H1 (cell line): Measurements from ENCODE around the gene RAB40B. TPM values are rescaled to one million over a fixed set of nuclear protein-coding genes. Genes with fewer than 3 reads are reported as not detected.

Experiments used
- CTCF ChIA-PET: fragments of 300-600 bp; sonication (Branson Sonifier 250); formaldehyde crosslinking; loops from one replicate; lab custom pipeline; 2021; ENCODE audit not compliant: partially characterized antibody; lab: Charles Lee
- POLR2A ChIA-PET: fragments of 300-600 bp; sonication (Branson Sonifier 250); formaldehyde crosslinking; loops from one replicate; lab custom pipeline; 2021; ENCODE audit warnings: inconsistent platforms; ENCODE audit not compliant: partially characterized antibody; lab: Charles Lee
- DNase-seq, 2 experiments: peaks; one replicate each; pipeline versions ENCODE4 v3.0.0 to v3.0.0-alpha.2; 2010 to 2022; ENCODE audit warnings: low spot score in 2 of 2, low read depth in 1 of 2, mixed read lengths in 1 of 2
- FAIRE-seq: peaks from 2 replicates; lab custom pipeline; 2011; peaks lifted over from hg19 to GRCh38; lab: Jason Lieb, UNC
- H2AFZ ChIP-seq: 2 replicates; pipeline ENCODE4 v1.8.1; 2012; ENCODE audit warnings: low read length, inconsistent platforms
- H2AK5ac ChIP-seq: 2 replicates; pipeline ENCODE4 v1.6.1; 2013; ENCODE audit warnings: low read depth, low read length
- H2BK120ac ChIP-seq: replicated peaks from 2 replicates; pipeline ENCODE3; 2013; ENCODE audit warnings: low read depth, low read length, inconsistent platforms
- H2BK12ac ChIP-seq: 2 replicates; pipeline ENCODE4 v1.6.1; 2013; ENCODE audit warnings: low read depth, low read length
- H2BK15ac ChIP-seq: 2 replicates; pipeline ENCODE4 v1.6.1; 2013; ENCODE audit warnings: low read length
- H2BK20ac ChIP-seq: 2 replicates; pipeline ENCODE4 v1.6.1; 2013; ENCODE audit warnings: low read length
- H2BK5ac ChIP-seq: 2 replicates; pipeline ENCODE4 v1.6.1; 2013; ENCODE audit warnings: low read depth, low read length
- H3K14ac ChIP-seq: 2 replicates; pipeline ENCODE4 v1.6.1; 2013; ENCODE audit warnings: inconsistent platforms; ENCODE audit not compliant: insufficient read length
- H3K18ac ChIP-seq: 2 replicates; pipeline ENCODE4 v1.6.1; 2013; ENCODE audit warnings: low read length; ENCODE audit errors: extremely low read depth
- H3K23ac ChIP-seq: 2 replicates; pipeline ENCODE4 v1.6.1; 2013; ENCODE audit warnings: inconsistent platforms; ENCODE audit not compliant: insufficient read length
- H3K23me2 ChIP-seq: 2 replicates; pipeline ENCODE4 v1.6.1; 2013; ENCODE audit warnings: low read depth, low read length
- H3K27ac ChIP-seq: 2 replicates; pipeline ENCODE4 v1.6.1; 2011; ENCODE audit warnings: low read depth, low read length, inconsistent platforms
- H3K27me3 ChIP-seq, 4 experiments: replicated peaks in 1 of 4; 1 replicate in 1 of 4; 2 replicates in 3 of 4; pipeline versions ENCODE4 v1.6.1 to v1.8.1; 2011 to 2013; ENCODE audit warnings: low read length in 3 of 4, mild to moderate bottlenecking in 3 of 4, inconsistent platforms in 2 of 4, mixed read lengths in 2 of 4, moderate library complexity in 1 of 4; ENCODE audit not compliant: control insufficient read depth in 3 of 4, insufficient read depth in 3 of 4; ENCODE audit errors: extremely low read depth in 1 of 4
- H3K36me3 ChIP-seq, 4 experiments: 2 replicates each; pipeline versions ENCODE4 v1.6.1 to v1.8.1; 2011 to 2013; ENCODE audit warnings: mild to moderate bottlenecking in 4 of 4, low read length in 3 of 4, moderate library complexity in 2 of 4, control low read depth in 1 of 4, inconsistent platforms in 1 of 4; ENCODE audit not compliant: insufficient read depth in 4 of 4, control insufficient read depth in 2 of 4
- H3K4ac ChIP-seq: replicated peaks from 2 replicates; pipeline ENCODE3; 2013; ENCODE audit warnings: low read length, low read depth, mixed read lengths, inconsistent platforms; ENCODE audit not compliant: insufficient read length
- H3K4me1 ChIP-seq, 4 experiments: replicated peaks in 1 of 4; 1 replicate in 1 of 4; 2 replicates in 3 of 4; pipeline versions ENCODE4 v1.6.1 to v1.8.1; 2011 to 2013; ENCODE audit warnings: low read length in 3 of 4, inconsistent platforms in 2 of 4, mixed read lengths in 1 of 4; ENCODE audit not compliant: insufficient read depth in 4 of 4, control insufficient read depth in 3 of 4
- H3K4me2 ChIP-seq, 2 experiments: 2 replicates each; pipeline versions ENCODE4 v1.6.1 to v1.8.1; 2011 to 2013; ENCODE audit warnings: low read depth in 2 of 2, low read length in 2 of 2, control low read depth in 1 of 2, inconsistent platforms in 1 of 2, mild to moderate bottlenecking in 1 of 2; ENCODE audit not compliant: insufficient read depth in 1 of 2
- H3K4me3 ChIP-seq, 4 experiments: fragments of 200-600, 300-600 bp in 1 of 4; sonication (generic), shearing (Covaris generic), sonication (Bioruptor Twin) in 1 of 4; 2 replicates each; pipeline versions ENCODE4 v1.5.1 to v1.8.1; 2011 to 2016; ENCODE audit warnings: low read length in 4 of 4, low read depth in 3 of 4, control low read depth in 2 of 4, inconsistent platforms in 2 of 4, mild to moderate bottlenecking in 2 of 4, mixed read lengths in 1 of 4, moderate library complexity in 1 of 4; ENCODE audit not compliant: insufficient read depth in 2 of 4; ENCODE audit errors: extremely low read depth in 1 of 4
- H3K56ac ChIP-seq: replicated peaks from 2 replicates; pipeline ENCODE3; 2013; ENCODE audit warnings: low read depth, mild to moderate bottlenecking, mixed read lengths, low read length, inconsistent platforms; ENCODE audit not compliant: insufficient read length
- H3K79me1 ChIP-seq: 2 replicates; pipeline ENCODE4 v1.6.1; 2013; ENCODE audit warnings: low read depth, low read length, control low read depth
- H3K79me2 ChIP-seq, 2 experiments: 2 replicates each; pipeline versions ENCODE4 v1.6.1 to v1.8.1; 2012 to 2013; ENCODE audit warnings: low read length in 2 of 2, mild to moderate bottlenecking in 2 of 2, inconsistent platforms in 1 of 2; ENCODE audit not compliant: insufficient read depth in 2 of 2, control insufficient read depth in 1 of 2
- H3K9ac ChIP-seq, 4 experiments: replicated peaks in 1 of 4; 1 replicate in 1 of 4; 2 replicates in 3 of 4; pipeline versions ENCODE4 v1.6.1 to v1.8.1; 2011 to 2013; ENCODE audit warnings: low read depth in 3 of 4, low read length in 3 of 4, control low read depth in 2 of 4, mild to moderate bottlenecking in 2 of 4, moderate library complexity in 2 of 4, inconsistent platforms in 1 of 4; ENCODE audit errors: extremely low read depth in 1 of 4
- H3K9me3 ChIP-seq, 2 experiments: 2 replicates each; pipeline versions ENCODE4 v1.6.1 to v1.8.1; 2012 to 2013; ENCODE audit warnings: mild to moderate bottlenecking in 2 of 2, moderate library complexity in 2 of 2, control low read depth in 1 of 2, inconsistent platforms in 1 of 2, low read depth in 1 of 2, low read length in 1 of 2, mixed read lengths in 1 of 2; ENCODE audit not compliant: insufficient read depth in 2 of 2
- H4K20me1 ChIP-seq, 2 experiments: replicated peaks in 1 of 2; 2 replicates each; pipeline versions ENCODE3 to v1.8.1; 2011 to 2013; ENCODE audit warnings: inconsistent platforms in 2 of 2, low read length in 2 of 2, mild to moderate bottlenecking in 1 of 2; ENCODE audit not compliant: insufficient read depth in 2 of 2, control insufficient read depth in 1 of 2
- H4K5ac ChIP-seq: 2 replicates; pipeline ENCODE4 v1.6.1; 2013; ENCODE audit warnings: low read length, low read depth, mixed read lengths, inconsistent platforms; ENCODE audit not compliant: insufficient read length
- H4K8ac ChIP-seq: 2 replicates; pipeline ENCODE4 v1.8.0; 2013; ENCODE audit warnings: mild to moderate bottlenecking, moderate library complexity, low read length, inconsistent platforms; ENCODE audit not compliant: insufficient read depth; ENCODE audit errors: extremely low read depth
- H4K91ac ChIP-seq: replicated peaks from 2 replicates; pipeline ENCODE3; 2013; ENCODE audit warnings: low read length, mixed read lengths, inconsistent platforms; ENCODE audit not compliant: insufficient read length
- BRCA1 ChIP-seq: IDR thresholded peaks from 2 replicates; pipeline ENCODE4 v1.6.1; 2012; ENCODE audit warnings: low read depth, low read length, improper control_type of control experiment
- CBX5 ChIP-seq: fragments of 300-800, 300-1000 bp; sonication (generic); IDR thresholded peaks from 2 replicates; pipeline ENCODE4 v1.7.1; 2016; ENCODE audit warnings: antibody characterized with exemption, low read length, low read depth
- JUND ChIP-seq: IDR thresholded peaks from 2 replicates; pipeline ENCODE4 v1.6.1; 2011; ENCODE audit warnings: mild to moderate bottlenecking, improper control_type of control experiment, low read length
- NRF1 ChIP-seq: IDR thresholded peaks from 2 replicates; pipeline ENCODE4 v1.6.1; 2011; ENCODE audit warnings: mild to moderate bottlenecking, low read depth, low read length, improper control_type of control experiment
- POLR2A ChIP-seq, 2 experiments: IDR thresholded peaks; 1 replicate in 1 of 2; 2 replicates in 1 of 2; pipeline ENCODE4 v1.6.1; 2011; ENCODE audit warnings: low read depth in 2 of 2, low read length in 2 of 2, mild to moderate bottlenecking in 2 of 2; ENCODE audit errors: control extremely low read depth in 1 of 2
- WGBS, 2 experiments: shearing (Covaris generic) in 1 of 2; methylation state at CpG; one replicate each; pipeline versions ENCODE4 v1.1.6 to v1.1.7; 2013 to 2015; ENCODE audit warnings: low lambda C conversion rate in 2 of 2, mixed read lengths in 2 of 2, inconsistent platforms in 1 of 2, low coverage in 1 of 2, missing lambda C conversion rate in 1 of 2; ENCODE audit not compliant: insufficient replicate concordance in 2 of 2, insufficient coverage in 1 of 2, insufficient read length in 1 of 2; ENCODE audit errors: extremely low coverage in 1 of 2, missing lambda C conversion rate in 1 of 2; 5-methylcytosine and 5-hydroxymethylcytosine counted together
- polyA plus RNA-seq, 7 experiments: library from polyadenylated mRNA; depleted of rRNA in 3 of 7; stranded (reverse) in 5 of 7; unstranded in 2 of 7; fragments of >200 nt in 5 of 7; fragments of 200-250 nt in 2 of 7; gene quantifications; 1 replicate in 5 of 7; 2 replicates in 1 of 7; 4 replicates in 1 of 7; pipeline versions ENCODE4 v1.2.1 to v1.2.3, GENCODE V29; 2011 to 2013; ENCODE audit warnings: missing spikeins in 2 of 7, mixed read lengths in 2 of 7
- total RNA-seq: library from RNA; stranded (reverse); fragmentation: NEBNext Ultra II Directional; extraction: Animal tissue kit (Norgen Biotek cat#: 25700); gene quantifications from 2 replicates; pipeline ENCODE4 v1.2.1, GENCODE V29; 2021

RAB40B gene
- total and polyA plus RNA-seq, 2 of the 8 experiments (the other 6 are each of a cell fraction or from before 2014, with no cell fraction given): 3.1 to 4.6 TPM

DNA sequence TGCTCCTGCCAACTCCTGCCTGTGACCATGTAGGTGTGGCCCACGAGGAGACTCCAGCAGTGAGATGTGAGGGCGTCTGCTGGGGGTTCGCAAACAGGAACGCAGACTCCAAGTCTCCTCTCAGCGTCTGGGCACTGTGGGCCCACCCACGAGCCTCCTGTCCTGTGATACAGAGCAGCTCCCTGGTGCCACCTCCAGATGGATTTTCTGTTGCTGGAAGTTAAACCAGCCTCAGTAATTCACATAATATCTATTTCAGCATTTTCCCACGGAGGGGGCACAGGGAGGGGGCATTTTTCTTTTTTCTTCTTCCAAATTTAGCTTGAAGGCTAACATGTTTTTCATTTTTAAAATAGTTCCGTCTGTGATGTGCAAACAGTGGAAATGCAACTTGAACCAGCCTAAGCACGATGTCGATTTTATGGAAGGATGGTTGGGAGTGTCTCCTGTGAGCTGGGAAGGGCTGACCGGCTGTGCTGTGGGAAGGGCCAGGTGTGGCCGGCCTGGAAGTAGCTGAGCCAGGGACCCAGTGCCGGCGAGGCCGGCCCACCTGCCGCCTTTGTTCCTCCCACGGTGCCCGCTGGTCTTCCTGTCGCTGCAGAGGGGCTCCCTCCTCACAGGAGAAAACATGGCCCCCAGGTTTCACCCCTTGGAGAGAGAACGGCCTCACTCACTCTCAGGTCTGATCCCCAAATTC, 3.9 kb upstream of the RAB40B start:
- Histone ChIP-seq H4K5ac (no peak overlapping the region), H3K4ac (no peak overlapping the region), H3K56ac (no peak overlapping the region), H3K23me2 (peaks cover 8% of the 10 kb centered on the region; the same call in 1 of the 2 replicates), H3K18ac (no peak overlapping the region), H3K9me3 (no peaks in the 10 kb centered on the region), H3K4me1 (peaks cover 0 to 7% (median 2%) of the 10 kb centered on the region in 4 experiments; a peak in 3 of 7 replicates), H3K79me2 (no peaks in the 10 kb centered on the region), H4K8ac (peak overlapping the region; percentile 65; the same call in 1 of the 2 replicates), H2BK15ac (no peak overlapping the region), H3K4me3 (no peak overlapping the region), H2BK12ac (no peak overlapping the region), H3K4me2 (no peak overlapping the region), H3K79me1 (no peaks in the 10 kb centered on the region), H3K27ac (no peak overlapping the region), H3K9ac (no peak overlapping the region), H3K23ac (no peak overlapping the region), H3K36me3 (no peaks in the 10 kb centered on the region; a peak in 1 of 8 replicates), H2BK5ac (no peak overlapping the region), H4K20me1 (peaks cover 0 to 6% of the 10 kb centered on the region in 2 experiments), H2BK20ac (no peak overlapping the region), H2BK120ac (no peak overlapping the region), H4K91ac (no peak overlapping the region), H2AFZ (no peak overlapping the region), H2AK5ac (no peak overlapping the region), H3K27me3 (peaks cover 7 to 20% (median 11%) of the 10 kb centered on the region in 4 experiments), H3K14ac (no peak overlapping the region)
- 85% methylated on average over 20 of the region's 20 CpGs; no CpG with 5 or more reads in 1 of the 2 experiments for WGBS, 2 experiments
- FAIRE-seq: no peak
- POLR2A ChIA-PET: interaction anchor here (0.9 to 1.0 kb wide), 2 partner anchors 40 to 53 kb away, joined by 3 read pairs; no protein-coding TSS in a partner anchor
- CTCF ChIA-PET: interaction anchor here (1.1 to 2.2 kb wide), 3 partner anchors 10 to 51 kb away, joined by 3 to 11 read pairs (median 8); no protein-coding TSS in a partner anchor
- DNase-seq: no peak
- no peak for TF ChIP-seq NRF1
- TF ChIP-seq JUND: no peak
- TF ChIP-seq CBX5: no peak
- TF ChIP-seq BRCA1: no peak
- no peak for TF ChIP-seq POLR2A (IDR thresholded peaks at IDR 0.05; ENCODE audit: control extremely low read depth in 1 of 2, low read depth in 2 of 2, low read length in 2 of 2)
